SU-DHL-6 (cell line): ENCODE measurements around the gene CDKN1A.

Source experiments
- CTCF ChIP-seq: fragments of 200-600 bp; sonication (generic); IDR thresholded peaks from one replicate; pipeline ENCODE4 v1.5.1; 2017; ENCODE audit warnings: antibody characterized with exemption, mild to moderate bottlenecking, low read length, moderate library complexity; ENCODE audit not compliant: insufficient read depth, poor library complexity, severe bottlenecking
- EZH2phosphoT487 ChIP-seq: fragments of 200-600 bp; sonication (generic), shearing (Covaris generic); conservative IDR thresholded peaks from 2 replicates; pipeline ENCODE4 v1.6.1; 2018; ENCODE audit warnings: mild to moderate bottlenecking, antibody characterized with exemption, low read length, moderate library complexity, mixed read lengths

DNA sequence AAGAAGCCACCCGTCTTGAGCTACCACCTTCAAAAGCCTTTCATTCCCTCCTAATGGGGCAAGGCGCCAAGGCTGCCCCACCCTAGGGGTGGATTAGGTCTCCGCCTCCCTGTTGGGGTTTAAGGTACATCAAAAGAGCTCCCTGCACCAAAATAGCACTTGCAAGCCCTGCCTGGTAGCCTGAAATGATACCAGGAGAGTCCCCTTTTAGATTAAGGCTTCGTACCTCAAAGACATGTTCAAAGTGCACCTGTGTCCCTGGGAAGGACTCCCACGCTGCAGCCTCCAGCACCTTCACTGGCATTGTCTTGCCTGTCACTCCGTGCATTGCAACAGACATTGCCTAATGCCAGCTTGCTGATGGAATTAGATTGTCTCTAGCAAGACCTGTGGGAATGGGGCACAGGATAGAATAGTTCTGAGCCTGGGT is 15.7 kb upstream of the CDKN1A start:
- no peak for TF ChIP-seq CTCF
- no peak for TF ChIP-seq EZH2phosphoT487
